M059J (cell line): ENCODE results near the gene SNX30. TPM values are rescaled to one million over a fixed set of nuclear protein-coding genes. Genes with fewer than 3 reads are reported as not detected.

ENCODE experiments used
- total RNA-seq: library from RNA; depleted of rRNA; stranded (reverse); fragments of >200 nt; shearing (Covaris generic); gene quantifications from 2 replicates; pipeline ENCODE4 v1.2.3, GENCODE V29; 2014; rRNA removed

Gene SNX30
- total RNA-seq, 1 experiment from 2014 or later, result 11.0 TPM

Other genes starting within 250 kb of the SNX30 start
- gene INIP, start 32.6 kb upstream of the SNX30 start, total RNA-seq, result 43.7 and 45.4 TPM in 2 replicates
- not detected in 2 replicates for gene SLC46A2, start 140.1 kb downstream of the SNX30 start, total RNA-seq